B cell (primary cell): Measurements from ENCODE around the gene COL8A2. TPM values are rescaled to one million over a fixed set of nuclear protein-coding genes. Genes with fewer than 3 reads are reported as not detected.

ENCODE experiments used
- ATAC-seq: fragments of 200-7000 bp; cut with Tn5 transposase; one replicate; pipeline ENCODE4 v1.10.0; 2021; ENCODE audit warnings: low read depth, mild to moderate bottlenecking, moderate number of reproducible peaks, moderate library complexity
- CTCF ChIA-PET: fragments of 350-600 bp; sonication (Branson Sonifier 250); formaldehyde crosslinking; loops from one replicate; lab custom pipeline; 2021; ENCODE audit warnings: antibody characterized with exemption, inconsistent platforms; lab: Charles Lee
- POLR2A ChIA-PET: fragments of 350-600 bp; sonication (Branson Sonifier 250); formaldehyde crosslinking; loops from one replicate; lab custom pipeline; 2021; ENCODE audit warnings: antibody characterized with exemption; lab: Charles Lee
- DNase-seq: peaks from one replicate; pipeline ENCODE4 v3.0.0; 2013
- H2AFZ ChIP-seq: 2 replicates; pipeline ENCODE4 v1.6.1; 2012; ENCODE audit warnings: mild to moderate bottlenecking, low read depth, low read length; ENCODE audit not compliant: insufficient read depth, poor library complexity, severe bottlenecking
- H3K27ac ChIP-seq, 2 donors: 1 replicate in 1 of 2; 2 replicates in 1 of 2; pipeline ENCODE4 v1.5.1; 2012 to 2013; ENCODE audit warnings: low read length in 2 of 2, mild to moderate bottlenecking in 2 of 2, moderate library complexity in 1 of 2
- H3K27me3 ChIP-seq, 4 experiments: fragments of 200-600 bp in 1 of 4; sonication (generic) in 1 of 4; replicated peaks in 1 of 4; 1 replicate in 2 of 4; 2 replicates in 2 of 4; pipeline versions ENCODE4 v1.6.1 to v1.7.0; 2013 to 2016; ENCODE audit warnings: low read length in 3 of 4, mild to moderate bottlenecking in 2 of 4, mixed read lengths in 1 of 4, moderate library complexity in 1 of 4; ENCODE audit not compliant: insufficient read depth in 4 of 4, control insufficient read depth in 3 of 4; ENCODE audit errors: control extremely low read depth in 1 of 4
- H3K36me3 ChIP-seq, 2 experiments: replicated peaks in 1 of 2; 1 replicate in 1 of 2; 2 replicates in 1 of 2; pipeline versions ENCODE4 v1.6.1 to v1.7.1; 2013; ENCODE audit warnings: low read length in 1 of 2; ENCODE audit not compliant: insufficient read depth in 2 of 2, control insufficient read depth in 1 of 2; ENCODE audit errors: control extremely low read depth in 1 of 2, extremely low read depth in 1 of 2
- H3K4me1 ChIP-seq, 2 donors: fragments of 200-600 bp in 1 of 2; sonication (generic) in 1 of 2; 1 replicate in 1 of 2; 2 replicates in 1 of 2; pipeline versions ENCODE4 v1.5.1 to v1.6.1; 2013 to 2017; ENCODE audit warnings: low read length in 2 of 2; ENCODE audit not compliant: control insufficient read depth in 2 of 2, insufficient read depth in 2 of 2
- H3K4me2 ChIP-seq: replicated peaks from 2 replicates; pipeline ENCODE3; 2012; ENCODE audit warnings: mild to moderate bottlenecking, low read depth, low read length; ENCODE audit not compliant: poor library complexity, severe bottlenecking
- H3K4me3 ChIP-seq, 5 experiments: fragments of 200-600 bp in 1 of 5; sonication (generic) in 1 of 5; 1 replicate in 3 of 5; 2 replicates in 2 of 5; pipeline versions ENCODE4 v1.5.1 to v1.7.0; 2011 to 2016; ENCODE audit warnings: low read length in 4 of 5, mild to moderate bottlenecking in 4 of 5, low read depth in 2 of 5, control low read depth in 1 of 5, moderate library complexity in 1 of 5; ENCODE audit not compliant: insufficient read depth in 1 of 5; ENCODE audit errors: control extremely low read depth in 1 of 5, extremely low read depth in 1 of 5
- H3K79me2 ChIP-seq: fragments of 200-600 bp; sonication (generic); one replicate; pipeline ENCODE4 v1.6.0; 2016; ENCODE audit warnings: low read length; ENCODE audit not compliant: control insufficient read depth, insufficient read depth
- H3K9ac ChIP-seq: fragments of 200-600 bp; sonication (generic); 2 replicates; pipeline ENCODE4 v1.6.1; 2017; ENCODE audit warnings: mild to moderate bottlenecking, low read length, moderate library complexity
- H3K9me3 ChIP-seq, 3 donors: one replicate each; pipeline versions ENCODE4 v1.6.1 to v1.7.1; 2013; ENCODE audit warnings: low read length in 2 of 3; ENCODE audit not compliant: control insufficient read depth in 2 of 3, insufficient read depth in 1 of 3; ENCODE audit errors: control extremely low read depth in 1 of 3
- H4K20me1 ChIP-seq: 2 replicates; pipeline ENCODE4 v1.6.0; 2012; ENCODE audit warnings: mild to moderate bottlenecking, low read length; ENCODE audit not compliant: insufficient read depth, control insufficient read depth, poor library complexity, severe bottlenecking
- H3K27ac Mint-ChIP-seq: one replicate; pipeline ENCODE4 v1.8.0; 2021; ENCODE audit warnings: mixed read lengths
- H3K27me3 Mint-ChIP-seq: one replicate; pipeline ENCODE4 v1.8.0; 2021; ENCODE audit warnings: mixed read lengths
- H3K4me1 Mint-ChIP-seq: one replicate; pipeline ENCODE4 v1.8.0; 2021; ENCODE audit warnings: mixed read lengths
- H3K4me3 Mint-ChIP-seq: one replicate; pipeline ENCODE4 v1.8.0; 2021; ENCODE audit warnings: mixed read lengths
- H3K9me3 Mint-ChIP-seq: one replicate; pipeline ENCODE4 v1.8.0; 2022; ENCODE audit warnings: mixed read lengths; ENCODE audit not compliant: insufficient read depth
- CTCF ChIP-seq: fragments of 200-600 bp; IDR thresholded peaks from one replicate; pipeline ENCODE4 v1.8.0; 2022; ENCODE audit warnings: antibody characterized with exemption, mild to moderate bottlenecking
- EZH2 ChIP-seq: IDR thresholded peaks from 2 replicates; pipeline ENCODE4 v1.6.1; 2012; ENCODE audit warnings: borderline replicate concordance, low read depth, mild to moderate bottlenecking, moderate library complexity, low read length; ENCODE audit not compliant: insufficient read depth, poor library complexity, severe bottlenecking
- WGBS: methylation state at CpG from one replicate; pipeline ENCODE4 v1.1.5; 2013; ENCODE audit warnings: missing lambda C conversion rate; ENCODE audit not compliant: insufficient coverage; 5-methylcytosine and 5-hydroxymethylcytosine counted together
- intact Hi-C: fragments of 100-400 bp; cut with micrococcal nuclease; formaldehyde crosslinking; loops from one replicate; pipeline ENCODE4 v1.10.0; 2022
- polyA plus RNA-seq: library from polyadenylated mRNA; depleted of rRNA; stranded (reverse); fragments of >200 nt; gene quantifications from 2 replicates; pipeline ENCODE4 v1.2.3, GENCODE V29; 2012
- total RNA-seq, 2 donors: library from RNA; stranded (reverse); fragments of 120-200 nt in 1 of 2; gene quantifications; 1 replicate in 1 of 2; 2 replicates in 1 of 2; pipeline versions ENCODE4 v1.2.3 to v1.2.4, GENCODE V29; 2013 to 2022

COL8A2 gene
- total and polyA plus RNA-seq, 2 donors (not counting 1 experiment from before 2014, with no cell fraction given), result 0.17 TPM; not detected in 1

GRCh38 chr1:36096500-36097432 is 28.3 kb downstream of the COL8A2 start:
- 69% methylated on average over 10 of the region's 16 CpGs for WGBS
- no peaks in the 10 kb centered on the region for H3K27me3 Mint-ChIP-seq
- POLR2A ChIA-PET, result no interaction called here
- H3K27ac Mint-ChIP-seq, result no peak overlapping the region
- Histone ChIP-seq H3K4me3 (no peak overlapping the region), H3K4me1 (peaks cover 0 to 7% of the 10 kb centered on the region in 2 donors), H3K27ac (no peak overlapping the region), H3K9me3 (no peaks in the 10 kb centered on the region), H3K27me3 (no peaks in the 10 kb centered on the region), H3K79me2 (peaks cover 9% of the 10 kb centered on the region), H3K36me3 (peaks cover 0 to 45% of the 10 kb centered on the region in 2 experiments), H3K9ac (no peak overlapping the region), H2AFZ (no peak overlapping the region), H4K20me1 (no peaks in the 10 kb centered on the region), H3K4me2 (no peak overlapping the region)
- DNase-seq (no peak), ATAC-seq (no peak)
- intact Hi-C loops, result loop anchor here (5.0 kb wide), 1 partner anchor 1336 kb away; no protein-coding TSS in a partner anchor
- peaks cover 5% of the 10 kb centered on the region for H3K4me1 Mint-ChIP-seq
- CTCF ChIA-PET, result interaction anchor here (0.8 to 7.4 kb wide), 7 partner anchors 35 to 325 kb away, joined by 3 to 56 read pairs (median 4); partner anchors contain the start of gene TRAPPC3
- no peak overlapping the region for H3K4me3 Mint-ChIP-seq
- no peaks in the 10 kb centered on the region for H3K9me3 Mint-ChIP-seq
- TF ChIP-seq CTCF (no peak), EZH2 (no peak)
